UCSD-AML1 (cell line): ENCODE data around the gene SLC51A.
"Not testable (repeated sequence)": the region's sequence is repeated elsewhere in the genome, so short reads cannot be mapped to it uniquely, and the experiment has no call there.

ENCODE experiments used
- DNase-seq: peaks from one replicate; lab custom pipeline; 2025; ENCODE audit not compliant: unreplicated experiment; lab: John Stamatoyannopoulos, UW

Gene SLC51A

GRCh38 chr3:196237203-196237602, 20.9 kb downstream of the SLC51A start:
- no peak for DNase-seq

- DNase-seq = no peak
Observed at GRCh38 chr3:196238612-196239560, 22.6 kb downstream of the SLC51A start.

- no peak for DNase-seq
Observed at GRCh38 chr3:196240424-196240823, 24.1 kb downstream of the SLC51A start.

- DNase-seq = no peak
Observed at GRCh38 chr3:196241704-196242103, 25.4 kb downstream of the SLC51A start.

DNA sequence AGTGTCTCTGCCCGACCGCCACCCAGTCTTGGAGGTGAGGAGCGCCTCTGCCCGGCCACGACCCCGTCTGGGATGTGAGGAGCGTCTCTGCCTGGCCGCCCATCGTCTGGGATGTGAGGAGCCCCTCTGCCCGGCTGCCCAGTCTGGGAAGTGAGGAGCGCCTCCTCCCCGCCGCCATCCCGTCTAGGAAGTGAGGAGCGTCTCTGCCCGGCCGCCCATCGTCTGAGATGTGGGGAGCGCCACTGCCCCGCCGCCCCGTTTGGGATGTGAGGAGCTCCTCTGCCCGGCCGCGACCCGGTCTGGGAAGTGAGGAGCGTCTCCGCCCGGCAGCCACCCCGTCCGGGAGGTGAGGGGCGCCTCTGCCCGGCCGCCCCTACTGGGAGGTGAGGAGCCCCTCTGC, 27.8 kb downstream of the SLC51A start:
- DNase-seq = not testable (repeated sequence)

DNA sequence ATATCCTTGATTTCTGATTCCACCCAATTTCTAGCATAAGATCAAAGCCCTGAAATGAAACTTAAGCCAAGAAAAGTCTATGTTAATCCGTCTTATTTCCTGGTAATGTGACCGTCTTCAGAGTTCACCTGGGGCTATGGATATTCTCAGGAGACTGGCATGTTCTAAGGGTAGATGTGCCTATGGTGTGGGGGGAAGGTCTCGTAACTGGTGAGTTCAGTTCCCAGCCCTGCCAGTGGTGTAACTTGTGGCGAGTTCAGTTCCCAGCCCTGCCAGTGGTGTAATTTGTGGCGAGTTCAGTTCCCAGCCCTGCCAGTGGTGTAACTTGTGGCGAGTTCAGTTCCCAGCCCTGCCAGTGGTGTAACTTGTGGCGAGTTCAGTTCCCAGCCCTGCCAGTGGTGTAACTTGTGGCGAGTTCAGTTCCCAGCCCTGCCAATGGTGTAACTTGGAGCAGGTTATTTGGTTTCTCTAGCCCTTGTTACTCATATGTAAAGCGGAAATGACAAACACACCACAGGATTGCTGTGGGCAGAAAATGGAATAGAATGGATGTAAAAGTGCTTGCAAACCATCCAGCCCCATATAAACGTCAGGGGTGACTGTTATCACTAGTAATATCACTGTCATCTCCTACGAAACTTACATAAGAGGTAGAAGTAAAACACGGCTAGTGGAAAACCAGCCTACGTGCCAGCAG, 30.4 kb downstream of the SLC51A start:
- no peak for DNase-seq

DNA sequence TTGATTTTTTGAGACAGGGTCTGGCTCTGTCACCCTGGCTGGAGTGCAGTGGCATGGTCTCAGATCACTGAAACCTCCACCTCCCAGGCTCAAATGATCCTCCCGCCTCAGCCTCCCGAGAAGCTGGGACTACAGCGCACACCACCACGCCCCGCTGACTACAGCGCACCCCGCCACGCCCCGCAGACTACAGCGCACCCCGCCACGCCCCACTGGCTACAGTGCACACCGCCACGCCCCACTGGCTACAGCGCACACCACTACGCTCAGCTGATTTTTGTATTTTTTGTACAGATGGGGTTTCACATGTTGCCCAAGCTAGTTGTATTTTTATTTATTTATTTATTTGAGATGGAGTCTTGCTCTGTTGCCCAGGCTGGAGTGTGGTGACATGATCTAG, 35.6 kb downstream of the SLC51A start:
- no peak for DNase-seq

DNA sequence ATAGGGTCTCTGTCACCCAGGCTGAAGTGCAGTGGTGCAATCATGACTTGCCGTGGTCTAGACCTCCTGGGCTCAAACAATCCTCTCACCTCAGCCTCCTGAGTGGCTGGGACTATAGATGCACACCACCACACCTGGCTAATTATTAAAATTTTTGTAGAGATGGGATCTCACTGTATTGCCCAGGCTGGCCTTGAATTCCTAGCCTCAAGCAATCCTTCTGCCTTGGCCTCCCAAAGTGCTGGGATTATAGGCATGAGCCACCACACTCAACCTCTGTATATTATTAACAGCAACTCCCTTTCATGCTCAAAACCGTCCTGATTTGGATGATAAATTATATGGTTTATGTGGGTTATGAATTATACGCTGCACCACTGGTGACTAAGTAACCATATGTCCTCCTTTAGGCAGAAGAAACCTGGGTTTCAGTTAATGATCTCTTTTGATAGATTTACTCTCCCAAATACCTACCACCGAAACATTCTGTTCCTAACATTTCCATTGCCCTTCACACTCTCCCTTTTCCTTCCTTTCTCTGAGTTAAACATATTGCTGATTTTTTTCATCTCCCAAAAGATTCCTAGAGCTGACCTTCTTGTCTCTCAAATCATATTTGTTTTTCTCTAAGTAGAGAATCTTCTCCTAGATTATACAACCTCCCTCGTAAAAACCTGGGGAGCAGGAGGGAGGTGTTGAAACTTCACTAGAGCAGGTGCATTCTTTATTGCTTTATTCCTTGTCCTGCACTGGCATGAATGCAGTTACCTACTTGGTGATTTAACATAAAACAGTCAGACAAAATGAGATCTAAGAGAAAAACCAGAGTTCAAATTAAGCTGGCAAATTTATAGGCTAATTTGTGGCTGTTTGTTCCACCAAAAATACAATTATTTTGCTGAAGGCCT, 38.3 kb downstream of the SLC51A start:
- DNase-seq = no peak

GRCh38 chr3:196255776-196256175, 39.4 kb downstream of the SLC51A start:
- DNase-seq = no peak

GRCh38 chr3:196260784-196261183, 44.5 kb downstream of the SLC51A start:
- DNase-seq = no peak

DNA sequence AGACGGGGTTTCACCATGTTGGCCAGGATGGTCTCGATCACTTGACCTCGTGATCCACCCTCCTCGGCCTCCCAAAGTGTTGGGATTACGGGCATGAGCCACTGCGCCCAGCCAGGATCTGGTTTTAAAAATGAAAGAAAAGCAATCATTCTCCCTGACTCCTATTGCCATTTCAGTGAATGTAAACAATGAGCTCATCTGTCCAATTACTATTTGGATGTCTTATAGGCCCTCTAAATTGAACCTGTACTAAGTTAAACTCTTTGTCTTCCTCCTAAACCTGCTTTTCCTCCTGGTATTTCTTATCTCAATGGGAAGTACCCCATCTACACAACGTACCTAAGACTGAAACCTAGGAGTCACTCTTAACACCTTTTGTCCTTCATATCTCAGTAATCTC, 47.5 kb downstream of the SLC51A start:
- DNase-seq = no peak

GRCh38 chr3:196268284-196269163, 52.2 kb downstream of the SLC51A start:
- no peak for DNase-seq

- no peak for DNase-seq
Observed at GRCh38 chr3:196270499-196270898, 54.2 kb downstream of the SLC51A start.

DNA sequence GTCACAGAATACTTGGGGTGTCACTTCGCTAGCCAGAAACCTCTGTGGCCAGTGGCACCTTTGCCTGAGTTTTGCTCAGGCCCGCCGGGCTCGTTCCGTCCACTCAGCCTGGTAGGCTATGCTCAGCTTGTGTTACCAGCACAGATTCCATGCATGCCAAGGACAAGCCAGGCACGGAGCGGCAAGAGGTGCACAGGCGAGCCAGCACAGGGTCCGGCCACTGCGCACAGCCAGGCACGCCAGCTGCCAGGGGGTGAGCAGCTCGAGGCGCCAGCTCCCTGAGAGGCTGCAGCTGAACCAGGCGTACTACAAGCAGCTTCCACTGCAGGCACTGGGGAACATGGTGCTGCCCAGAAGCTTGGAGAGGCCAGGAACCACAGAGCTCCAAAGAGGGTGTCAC, 56.5 kb downstream of the SLC51A start:
- no peak for DNase-seq

- DNase-seq = no peak
Observed at GRCh38 chr3:196273655-196274054, 57.3 kb downstream of the SLC51A start.

DNA sequence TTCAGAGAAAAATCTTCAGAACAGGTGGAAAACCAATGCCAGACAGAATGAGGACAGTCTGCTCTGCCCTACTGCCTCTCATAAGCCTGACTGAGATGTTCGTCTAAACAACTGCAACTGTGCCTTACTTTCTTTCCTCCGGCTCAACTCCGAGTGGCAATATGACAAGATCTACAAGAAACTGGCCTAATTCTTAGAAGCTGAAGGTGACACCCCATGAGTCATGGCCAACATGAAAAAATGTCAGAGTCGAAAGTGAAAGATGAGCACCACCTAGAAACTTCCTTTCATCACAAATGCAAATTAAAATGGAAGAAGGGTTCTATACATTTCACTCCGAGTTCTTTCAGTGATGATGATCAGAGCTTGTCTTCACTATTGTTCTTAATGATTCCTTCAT, 58.3 kb downstream of the SLC51A start:
- no peak for DNase-seq

DNA sequence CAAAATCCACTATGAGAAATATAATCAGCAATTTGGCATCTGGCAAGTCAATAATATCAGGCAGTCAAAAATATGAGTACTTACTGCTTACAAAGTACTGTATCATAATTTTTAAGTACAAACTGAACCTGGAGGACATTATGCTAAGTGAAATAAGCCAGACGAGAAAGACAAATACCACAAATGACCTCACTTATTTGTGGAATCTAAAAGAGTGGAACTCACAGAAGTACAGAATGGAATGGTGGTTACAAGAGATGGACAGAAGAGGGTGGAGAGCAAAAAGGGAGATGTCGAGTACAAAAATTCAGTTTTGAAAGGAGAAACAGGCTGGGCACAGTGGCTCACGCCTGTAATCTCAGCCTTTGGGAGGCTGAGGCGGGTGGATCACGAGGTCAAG, 58.8 kb downstream of the SLC51A start:
- no peak for DNase-seq

- no peak for DNase-seq
Observed at GRCh38 chr3:196280689-196281440, 64.5 kb downstream of the SLC51A start.

DNA sequence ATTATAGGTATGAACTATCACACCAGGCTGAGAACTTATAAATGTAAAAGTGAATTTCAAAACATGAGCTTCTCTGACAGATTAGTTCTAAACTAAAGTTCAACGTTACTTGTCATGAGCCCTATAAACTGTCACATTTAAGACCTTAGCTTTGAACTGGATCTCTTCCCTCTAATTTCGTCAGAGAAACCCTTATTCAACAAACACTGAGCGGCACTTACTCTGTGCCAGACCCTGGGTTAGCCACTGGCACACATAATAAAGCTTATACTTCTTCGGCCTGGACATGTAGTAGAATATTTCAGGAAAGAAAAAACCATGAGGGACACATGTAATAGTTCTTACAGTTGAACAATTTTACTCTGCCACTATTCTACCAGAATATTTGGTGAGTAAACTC, 65.6 kb downstream of the SLC51A start:
- DNase-seq = no peak
